WTC11 (cell line): ENCODE data around the gene PTPRG. TPM values are rescaled to one million over a fixed set of nuclear protein-coding genes. Genes with fewer than 3 reads are reported as not detected.

Experiments used
- ATAC-seq: fragments of 200-7000 bp; cut with Tn5 transposase; 2 replicates; pipeline ENCODE4 v1.10.0; 2021; ENCODE audit warnings: mild to moderate bottlenecking, moderate library complexity
- CTCF ChIA-PET: fragments of 300-600 bp; sonication (Branson Sonifier 250); formaldehyde crosslinking; loops from one replicate; lab custom pipeline; 2021; ENCODE audit warnings: antibody characterized with exemption; lab: Charles Lee
- POLR2A ChIA-PET: fragments of 350-600 bp; sonication (Branson Sonifier 250); formaldehyde crosslinking; loops from one replicate; lab custom pipeline; 2021; ENCODE audit warnings: antibody characterized with exemption; lab: Charles Lee
- DNase-seq: peaks from one replicate; pipeline ENCODE4 v3.0.0; 2021; ENCODE audit warnings: low spot score
- H3K27ac Mint-ChIP-seq: 2 replicates; pipeline ENCODE4 v1.8.0; 2021; ENCODE audit warnings: mixed read lengths
- H3K27me3 Mint-ChIP-seq: 2 replicates; pipeline ENCODE4 v1.8.0; 2021; ENCODE audit warnings: low read depth, mild to moderate bottlenecking, moderate library complexity, mixed read lengths
- H3K36me3 Mint-ChIP-seq: 2 replicates; pipeline ENCODE4 v1.8.0; 2021; ENCODE audit warnings: mixed read lengths
- H3K4me1 Mint-ChIP-seq: 2 replicates; pipeline ENCODE4 v1.8.0; 2022; ENCODE audit warnings: mixed read lengths
- H3K4me3 Mint-ChIP-seq: 2 replicates; pipeline ENCODE4 v1.8.0; 2021; ENCODE audit warnings: mild to moderate bottlenecking, moderate library complexity, mixed read lengths
- H3K9me3 Mint-ChIP-seq: 2 replicates; pipeline ENCODE4 v1.8.0; 2021; ENCODE audit warnings: mixed read lengths
- CREB1 ChIP-seq: sonication (generic); formaldehyde crosslinking; IDR thresholded peaks from 2 replicates; pipeline ENCODE4 v1.8.0; 2023; ENCODE audit warnings: mild to moderate bottlenecking, missing genetic modification reagents
- E2F1 ChIP-seq: sonication (generic); formaldehyde crosslinking; IDR thresholded peaks from 2 replicates; pipeline ENCODE4 v1.8.0; 2022; ENCODE audit warnings: mild to moderate bottlenecking, missing genetic modification reagents
- ELF4 ChIP-seq: sonication (generic); formaldehyde crosslinking; IDR thresholded peaks from 2 replicates; pipeline ENCODE4 v1.8.1; 2022; ENCODE audit warnings: low read depth, mild to moderate bottlenecking, moderate library complexity, missing genetic modification reagents
- FOXJ3 ChIP-seq: sonication (generic); formaldehyde crosslinking; IDR thresholded peaks from 2 replicates; pipeline ENCODE4 v1.9.0; 2021; ENCODE audit warnings: missing genetic modification reagents, mild to moderate bottlenecking, borderline replicate concordance
- FOXK1 ChIP-seq: sonication (generic); formaldehyde crosslinking; IDR thresholded peaks from 2 replicates; pipeline ENCODE4 v1.8.0; 2022; ENCODE audit warnings: mild to moderate bottlenecking, moderate library complexity, missing genetic modification reagents
- FOXP1 ChIP-seq: sonication (generic); formaldehyde crosslinking; IDR thresholded peaks from 2 replicates; pipeline ENCODE4 v1.8.0; 2022; ENCODE audit warnings: missing genetic modification reagents, mild to moderate bottlenecking, moderate library complexity, borderline replicate concordance
- GABPB1 ChIP-seq: sonication (generic); formaldehyde crosslinking; IDR thresholded peaks from 2 replicates; pipeline ENCODE4 v1.8.1; 2023; ENCODE audit warnings: mild to moderate bottlenecking, missing genetic modification reagents
- IRF1 ChIP-seq: sonication (generic); formaldehyde crosslinking; IDR thresholded peaks from 2 replicates; pipeline ENCODE4 v1.8.0; 2023; ENCODE audit warnings: missing genetic modification reagents
- KAT7 ChIP-seq: sonication (generic); formaldehyde crosslinking; IDR thresholded peaks from 2 replicates; pipeline ENCODE4 v1.8.1; 2023; ENCODE audit warnings: missing genetic modification reagents, mild to moderate bottlenecking, borderline replicate concordance
- MXD4 ChIP-seq: fragments of 250-450 bp; sonication (Bioruptor Pico); IDR thresholded peaks from 2 replicates; pipeline ENCODE4 v1.8.0; 2021; ENCODE audit warnings: mild to moderate bottlenecking, moderate library complexity, borderline replicate concordance
- MYBL2 ChIP-seq: sonication (generic); formaldehyde crosslinking; IDR thresholded peaks from 2 replicates; pipeline ENCODE4 v1.8.1; 2023; ENCODE audit warnings: mild to moderate bottlenecking, moderate library complexity, missing genetic modification reagents
- NFATC4 ChIP-seq: fragments of 250-450 bp; sonication (Bioruptor Pico); IDR thresholded peaks from 2 replicates; pipeline ENCODE4 v1.9.0; 2021; ENCODE audit warnings: mild to moderate bottlenecking
- NFE2L1 ChIP-seq: sonication (generic); formaldehyde crosslinking; IDR thresholded peaks from 2 replicates; pipeline ENCODE4 v1.8.1; 2023; ENCODE audit warnings: missing genetic modification reagents
- NR1H2 ChIP-seq: sonication (generic); formaldehyde crosslinking; IDR thresholded peaks from 2 replicates; pipeline ENCODE4 v1.9.0; 2021; ENCODE audit warnings: mild to moderate bottlenecking, moderate library complexity, missing genetic modification reagents
- OVOL2 ChIP-seq: fragments of 250-450 bp; sonication (Bioruptor Pico); IDR thresholded peaks from 2 replicates; pipeline ENCODE4 v1.9.0; 2021; ENCODE audit warnings: mild to moderate bottlenecking, borderline replicate concordance
- RORB ChIP-seq: fragments of 250-450 bp; sonication (Bioruptor Pico); IDR thresholded peaks from 2 replicates; pipeline ENCODE4 v1.9.0; 2021; ENCODE audit warnings: mild to moderate bottlenecking
- ZNF138 ChIP-seq: sonication (generic); formaldehyde crosslinking; conservative IDR thresholded peaks from 2 replicates; pipeline ENCODE4 v1.8.1; 2022; ENCODE audit warnings: mild to moderate bottlenecking, moderate library complexity, missing genetic modification reagents
- ZNF219 ChIP-seq: sonication (generic); formaldehyde crosslinking; IDR thresholded peaks from 2 replicates; pipeline ENCODE4 v1.8.0; 2023; ENCODE audit warnings: missing genetic modification reagents, mild to moderate bottlenecking, borderline replicate concordance
- ZNF263 ChIP-seq: sonication (generic); formaldehyde crosslinking; IDR thresholded peaks from 2 replicates; pipeline ENCODE4 v1.8.1; 2022; ENCODE audit warnings: low read depth, mild to moderate bottlenecking, moderate library complexity, missing genetic modification reagents
- total RNA-seq: library from RNA; stranded (reverse); gene quantifications from 3 replicates; pipeline ENCODE4 v1.2.3, GENCODE V29; 2021
- TF ChIP-seq, protein P1 (sequence below): sonication (generic); formaldehyde crosslinking; IDR thresholded peaks from 2 replicates; pipeline ENCODE4 v1.8.1; 2023; ENCODE audit warnings: mild to moderate bottlenecking, missing genetic modification reagents, moderate library complexity
- TF ChIP-seq, protein P2 (sequence below): sonication (generic); formaldehyde crosslinking; IDR thresholded peaks from 2 replicates; pipeline ENCODE4 v1.8.1; 2022; ENCODE audit warnings: missing genetic modification reagents, borderline replicate concordance
- TF ChIP-seq, protein P3 (sequence below): sonication (generic); formaldehyde crosslinking; IDR thresholded peaks from 2 replicates; pipeline ENCODE4 v1.8.0; 2022; ENCODE audit warnings: mild to moderate bottlenecking, missing genetic modification reagents
- TF ChIP-seq, protein P4 (sequence below): fragments of 250-450 bp; sonication (Bioruptor Pico); IDR thresholded peaks from 2 replicates; pipeline ENCODE4 v1.9.0; 2021; ENCODE audit warnings: mild to moderate bottlenecking, borderline replicate concordance

The PTPRG gene
- total RNA-seq, 1 experiment from 2014 or later = 106 TPM

- TF ChIP-seq FOXP1 (no peak), GABPB1 (CRISPR knock-in tag) (no peak), RORB (no peak), E2F1 (CRISPR knock-in tag) (no peak), ZNF138 (CRISPR knock-in tag) (no peak), NFE2L1 (CRISPR knock-in tag) (no peak), FOXK1 (no peak)
These were observed 29.8 kb upstream of the PTPRG start (continued) for GRCh38 chr3:61531528-61531927.

- Mint-ChIP-seq H3K27ac (no peak overlapping the region), H3K4me3 (no peak overlapping the region), H3K36me3 (no peaks in the 10 kb centered on the region), H3K27me3 (peaks cover 23% of the 10 kb centered on the region), H3K9me3 (no peaks in the 10 kb centered on the region), H3K4me1 (peaks cover 59% of the 10 kb centered on the region)
- TF ChIP-seq CREB1 (no peak), MYBL2 (CRISPR knock-in tag) (no peak), NFATC4 (no peak), IRF1 (no peak), NFE2L1 (CRISPR knock-in tag) (no peak), ZNF219 (CRISPR knock-in tag) (no peak), ELF4 (CRISPR knock-in tag) (no peak), ZNF263 (CRISPR knock-in tag) (no peak), NR1H2 (CRISPR knock-in tag) (no peak), MXD4 (no peak), OVOL2 (CRISPR knock-in tag) (no peak), FOXJ3 (CRISPR knock-in tag) (no peak), KAT7 (CRISPR knock-in tag) (no peak), ZNF138 (CRISPR knock-in tag) (no peak)
- TF ChIP-seq, protein P1, sequence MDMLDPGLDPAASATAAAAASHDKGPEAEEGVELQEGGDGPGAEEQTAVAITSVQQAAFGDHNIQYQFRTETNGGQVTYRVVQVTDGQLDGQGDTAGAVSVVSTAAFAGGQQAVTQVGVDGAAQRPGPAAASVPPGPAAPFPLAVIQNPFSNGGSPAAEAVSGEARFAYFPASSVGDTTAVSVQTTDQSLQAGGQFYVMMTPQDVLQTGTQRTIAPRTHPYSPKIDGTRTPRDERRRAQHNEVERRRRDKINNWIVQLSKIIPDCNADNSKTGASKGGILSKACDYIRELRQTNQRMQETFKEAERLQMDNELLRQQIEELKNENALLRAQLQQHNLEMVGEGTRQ (CRISPR knock-in tag) = no peak
- TF ChIP-seq, protein P2, sequence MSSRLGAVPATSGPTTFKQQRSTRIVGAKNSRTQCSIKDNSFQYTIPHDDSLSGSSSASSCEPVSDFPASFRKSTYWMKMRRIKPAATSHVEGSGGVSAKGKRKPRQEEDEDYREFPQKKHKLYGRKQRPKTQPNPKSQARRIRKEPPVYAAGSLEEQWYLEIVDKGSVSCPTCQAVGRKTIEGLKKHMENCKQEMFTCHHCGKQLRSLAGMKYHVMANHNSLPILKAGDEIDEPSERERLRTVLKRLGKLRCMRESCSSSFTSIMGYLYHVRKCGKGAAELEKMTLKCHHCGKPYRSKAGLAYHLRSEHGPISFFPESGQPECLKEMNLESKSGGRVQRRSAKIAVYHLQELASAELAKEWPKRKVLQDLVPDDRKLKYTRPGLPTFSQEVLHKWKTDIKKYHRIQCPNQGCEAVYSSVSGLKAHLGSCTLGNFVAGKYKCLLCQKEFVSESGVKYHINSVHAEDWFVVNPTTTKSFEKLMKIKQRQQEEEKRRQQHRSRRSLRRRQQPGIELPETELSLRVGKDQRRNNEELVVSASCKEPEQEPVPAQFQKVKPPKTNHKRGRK (CRISPR knock-in tag) = no peak
- TF ChIP-seq, protein P3, sequence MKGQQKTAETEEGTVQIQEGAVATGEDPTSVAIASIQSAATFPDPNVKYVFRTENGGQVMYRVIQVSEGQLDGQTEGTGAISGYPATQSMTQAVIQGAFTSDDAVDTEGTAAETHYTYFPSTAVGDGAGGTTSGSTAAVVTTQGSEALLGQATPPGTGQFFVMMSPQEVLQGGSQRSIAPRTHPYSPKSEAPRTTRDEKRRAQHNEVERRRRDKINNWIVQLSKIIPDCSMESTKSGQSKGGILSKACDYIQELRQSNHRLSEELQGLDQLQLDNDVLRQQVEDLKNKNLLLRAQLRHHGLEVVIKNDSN (CRISPR knock-in tag) = no peak
- TF ChIP-seq, protein P4, sequence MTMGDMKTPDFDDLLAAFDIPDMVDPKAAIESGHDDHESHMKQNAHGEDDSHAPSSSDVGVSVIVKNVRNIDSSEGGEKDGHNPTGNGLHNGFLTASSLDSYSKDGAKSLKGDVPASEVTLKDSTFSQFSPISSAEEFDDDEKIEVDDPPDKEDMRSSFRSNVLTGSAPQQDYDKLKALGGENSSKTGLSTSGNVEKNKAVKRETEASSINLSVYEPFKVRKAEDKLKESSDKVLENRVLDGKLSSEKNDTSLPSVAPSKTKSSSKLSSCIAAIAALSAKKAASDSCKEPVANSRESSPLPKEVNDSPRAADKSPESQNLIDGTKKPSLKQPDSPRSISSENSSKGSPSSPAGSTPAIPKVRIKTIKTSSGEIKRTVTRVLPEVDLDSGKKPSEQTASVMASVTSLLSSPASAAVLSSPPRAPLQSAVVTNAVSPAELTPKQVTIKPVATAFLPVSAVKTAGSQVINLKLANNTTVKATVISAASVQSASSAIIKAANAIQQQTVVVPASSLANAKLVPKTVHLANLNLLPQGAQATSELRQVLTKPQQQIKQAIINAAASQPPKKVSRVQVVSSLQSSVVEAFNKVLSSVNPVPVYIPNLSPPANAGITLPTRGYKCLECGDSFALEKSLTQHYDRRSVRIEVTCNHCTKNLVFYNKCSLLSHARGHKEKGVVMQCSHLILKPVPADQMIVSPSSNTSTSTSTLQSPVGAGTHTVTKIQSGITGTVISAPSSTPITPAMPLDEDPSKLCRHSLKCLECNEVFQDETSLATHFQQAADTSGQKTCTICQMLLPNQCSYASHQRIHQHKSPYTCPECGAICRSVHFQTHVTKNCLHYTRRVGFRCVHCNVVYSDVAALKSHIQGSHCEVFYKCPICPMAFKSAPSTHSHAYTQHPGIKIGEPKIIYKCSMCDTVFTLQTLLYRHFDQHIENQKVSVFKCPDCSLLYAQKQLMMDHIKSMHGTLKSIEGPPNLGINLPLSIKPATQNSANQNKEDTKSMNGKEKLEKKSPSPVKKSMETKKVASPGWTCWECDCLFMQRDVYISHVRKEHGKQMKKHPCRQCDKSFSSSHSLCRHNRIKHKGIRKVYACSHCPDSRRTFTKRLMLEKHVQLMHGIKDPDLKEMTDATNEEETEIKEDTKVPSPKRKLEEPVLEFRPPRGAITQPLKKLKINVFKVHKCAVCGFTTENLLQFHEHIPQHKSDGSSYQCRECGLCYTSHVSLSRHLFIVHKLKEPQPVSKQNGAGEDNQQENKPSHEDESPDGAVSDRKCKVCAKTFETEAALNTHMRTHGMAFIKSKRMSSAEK (CRISPR knock-in tag) = no peak
- POLR2A ChIA-PET = no interaction called here
- ATAC-seq (no peak), DNase-seq (no peak)
- CTCF ChIA-PET = no interaction called here
These were observed 28.5 kb upstream of the PTPRG start for GRCh38 chr3:61532739-61533500.
